ENCODE measurements around the gene CD22.

DNA sequence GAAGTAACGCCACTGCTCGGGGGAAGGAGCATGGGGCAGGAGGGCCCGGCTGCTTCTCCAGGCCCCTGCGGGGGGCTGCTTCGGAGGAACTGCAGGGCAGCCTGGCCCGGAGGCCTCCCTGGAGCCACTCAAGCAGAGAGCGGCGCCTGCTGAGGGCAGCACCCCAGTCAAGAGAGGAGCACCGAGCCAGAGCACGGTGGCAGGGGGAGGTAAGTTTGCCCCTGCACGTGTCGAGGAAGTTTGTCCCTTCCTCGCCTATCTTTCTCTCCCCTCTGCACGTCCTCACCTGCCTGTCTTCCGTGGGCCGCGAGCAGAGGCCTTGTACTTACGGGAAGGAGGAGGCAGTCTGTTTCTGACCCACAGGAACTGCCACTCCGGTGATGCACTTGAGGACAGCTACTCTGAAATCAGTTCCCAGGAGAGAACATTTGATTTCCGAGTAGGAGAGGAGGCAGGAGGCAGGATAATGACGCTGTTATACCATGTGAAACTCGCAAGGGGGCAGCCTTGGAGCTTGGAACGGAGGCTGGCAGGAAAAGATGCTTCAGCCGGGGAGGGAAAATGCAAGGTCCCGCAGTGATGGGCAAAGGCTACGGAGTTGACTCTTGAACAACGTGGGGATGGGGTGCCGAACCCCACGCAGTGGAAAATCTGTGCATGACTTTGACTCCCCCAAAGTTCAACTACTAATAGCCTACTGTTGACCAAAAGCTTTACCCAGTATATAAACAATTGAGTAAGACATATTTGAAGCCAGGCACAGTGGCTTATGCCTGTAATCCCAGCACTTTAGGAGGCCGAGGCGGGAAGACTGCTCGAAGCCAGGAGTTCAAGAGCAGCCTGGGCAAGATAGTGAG is 23.7 kb downstream of the CD22 start:
- no peak for TF ChIP-seq POLR2A (IDR thresholded peaks at IDR 0.05; ENCODE audit: extremely low read depth, insufficient read length)
- peak; percentile 61 for TF ChIP-seq CTCF (IDR thresholded peaks at IDR 0.05; ENCODE audit: low read depth, low read length)
